HG03108 (cell line): ENCODE data around the gene ZNF793.
A peak's percentile ranks its signal among the peaks of the same experiment; 100 is the strongest.

Source experiments
- ATAC-seq: cut with Tn5 transposase; IDR thresholded peaks from one replicate; pipeline ENCODE4 v1.9.1; 2021; ENCODE audit warnings: moderate library complexity; ENCODE audit not compliant: unreplicated experiment

The ZNF793 gene

DNA sequence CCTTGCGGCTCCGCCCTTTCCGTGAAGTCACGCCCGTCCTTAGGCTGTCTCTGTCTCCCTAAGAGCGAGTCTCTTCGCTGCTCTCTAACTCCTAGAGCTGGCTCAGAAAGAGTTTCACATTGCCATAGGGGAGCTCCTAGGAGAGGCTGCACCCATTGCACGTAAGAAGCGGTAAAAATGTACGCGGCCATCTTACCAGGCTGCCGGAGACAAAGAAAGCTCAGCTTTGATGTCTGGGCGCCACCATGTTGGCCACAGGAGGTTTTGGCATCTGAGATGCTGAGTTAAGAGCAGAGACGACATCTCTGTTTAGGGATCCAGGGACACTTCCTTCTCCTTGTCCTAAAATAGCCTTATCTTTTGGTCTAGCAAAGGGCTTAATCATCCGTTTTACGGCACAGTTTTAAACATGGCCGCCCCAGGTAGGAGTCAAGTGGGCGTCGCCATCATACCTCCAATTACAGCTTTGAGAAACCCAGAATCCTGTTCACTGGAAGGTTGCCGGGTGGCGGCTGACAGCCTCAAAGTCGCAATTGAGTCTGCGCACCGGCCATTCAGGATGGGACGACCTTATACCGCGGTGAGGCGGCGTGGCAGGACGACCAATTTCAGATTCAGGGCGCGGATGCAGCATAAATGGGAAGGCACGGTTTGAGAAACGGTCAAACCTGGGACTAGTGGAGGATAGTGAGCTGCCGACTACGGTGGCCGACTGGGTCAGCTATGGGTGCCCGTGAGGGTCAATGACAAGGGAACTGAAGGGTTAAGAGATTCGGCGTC, at the start of gene ZNF793:
Gene ZNF793 (plus strand): TSS at position 553 of the 780 bp plus-strand sequence. CDS start 16,501 bp downstream, outside the sequence.
- no peak for ATAC-seq

DNA sequence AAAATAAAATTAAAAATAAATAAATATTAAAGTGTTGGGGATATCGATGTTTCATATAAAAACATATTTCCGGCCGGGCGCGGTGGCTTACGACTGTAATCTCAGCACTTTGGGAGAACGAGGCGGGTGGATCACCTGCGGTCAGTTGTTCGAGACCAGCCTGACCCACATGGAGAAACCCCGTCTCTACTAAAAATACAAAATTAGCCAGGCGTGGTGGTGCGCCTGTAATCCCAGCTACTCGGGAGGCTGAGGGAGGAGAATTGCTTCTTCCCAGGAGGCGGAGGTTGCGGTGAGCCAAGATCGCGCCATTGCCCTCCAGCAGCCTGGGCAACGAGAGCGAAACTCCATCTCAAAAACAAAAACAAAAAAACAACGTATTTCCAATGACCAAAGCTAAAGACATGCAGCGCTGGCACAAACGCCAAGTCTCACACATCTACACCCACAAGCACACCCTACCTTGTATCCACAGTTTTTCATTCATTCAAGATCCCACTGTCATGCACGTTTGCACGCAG, 40.4 kb upstream of the ZNF793 start:
- ATAC-seq, result no peak

DNA sequence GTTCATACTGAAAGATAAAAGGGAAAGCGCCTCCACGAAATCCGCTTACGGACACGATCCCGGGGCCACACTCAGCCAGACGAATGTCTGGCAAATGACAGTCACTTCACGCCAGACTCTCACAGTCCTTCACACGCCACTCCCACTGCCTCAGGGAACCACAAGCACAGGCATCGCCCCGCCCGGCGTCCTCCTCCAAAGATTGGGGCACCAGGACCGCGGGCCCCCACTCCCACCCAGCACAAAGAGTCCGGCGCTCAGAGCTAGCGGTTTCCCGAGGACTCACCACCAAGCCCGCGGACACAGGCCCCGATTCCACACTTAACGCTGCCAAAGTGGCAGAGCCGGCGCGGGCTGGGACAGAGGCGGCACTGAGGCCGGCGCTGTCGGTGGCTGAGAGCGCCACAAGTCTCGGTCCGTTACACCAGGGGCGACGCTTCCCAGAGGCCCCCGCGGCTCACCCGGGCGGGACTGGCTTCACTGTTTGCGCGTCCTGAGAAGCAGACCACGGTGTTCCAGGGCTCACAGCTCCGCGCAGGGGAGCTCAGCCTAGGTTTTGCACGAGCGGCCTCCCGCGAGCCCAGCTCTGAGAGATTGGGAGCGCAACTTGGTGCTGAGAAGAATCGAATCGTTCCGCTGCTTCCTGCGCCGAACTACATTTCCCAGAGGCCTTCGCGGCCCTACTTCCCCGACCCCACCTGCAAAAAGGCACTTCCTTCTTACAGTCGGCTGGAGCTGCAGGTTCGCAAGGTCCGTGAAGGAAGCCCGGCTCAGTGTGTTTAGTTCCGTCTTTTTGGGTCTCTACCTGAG, 39.7 kb upstream of the ZNF793 start, which contains the start of gene ZNF569:
Gene ZNF569 (minus strand): TSS at position 647 of the 810 bp plus-strand sequence. CDS start 22,523 bp downstream, outside the sequence.
- ATAC-seq, result peak; percentile 57

DNA sequence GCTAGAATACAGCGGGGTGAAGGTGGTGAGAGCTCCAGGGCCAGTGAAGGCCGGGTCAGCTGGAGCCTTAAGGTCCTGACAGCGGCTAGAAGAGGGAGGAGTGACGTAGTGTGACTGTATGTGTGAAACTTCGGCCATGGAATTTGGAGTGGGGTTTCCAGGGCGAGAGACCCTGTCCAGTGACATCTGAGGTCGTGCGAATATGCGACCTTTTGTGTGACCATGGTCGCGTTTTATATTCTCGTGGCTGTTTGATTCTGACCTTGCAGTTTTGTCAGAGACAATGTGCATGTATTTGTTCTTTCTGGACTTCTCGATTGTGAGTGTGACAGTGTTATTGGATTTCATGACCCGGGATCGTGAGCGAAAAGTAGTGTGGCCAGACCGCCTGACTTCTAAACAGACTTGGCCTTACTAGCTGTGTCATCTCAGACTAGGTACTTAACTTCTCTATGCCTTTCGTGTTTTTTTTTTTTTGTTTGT, 39.1 kb upstream of the ZNF793 start:
- ATAC-seq, result no peak

DNA sequence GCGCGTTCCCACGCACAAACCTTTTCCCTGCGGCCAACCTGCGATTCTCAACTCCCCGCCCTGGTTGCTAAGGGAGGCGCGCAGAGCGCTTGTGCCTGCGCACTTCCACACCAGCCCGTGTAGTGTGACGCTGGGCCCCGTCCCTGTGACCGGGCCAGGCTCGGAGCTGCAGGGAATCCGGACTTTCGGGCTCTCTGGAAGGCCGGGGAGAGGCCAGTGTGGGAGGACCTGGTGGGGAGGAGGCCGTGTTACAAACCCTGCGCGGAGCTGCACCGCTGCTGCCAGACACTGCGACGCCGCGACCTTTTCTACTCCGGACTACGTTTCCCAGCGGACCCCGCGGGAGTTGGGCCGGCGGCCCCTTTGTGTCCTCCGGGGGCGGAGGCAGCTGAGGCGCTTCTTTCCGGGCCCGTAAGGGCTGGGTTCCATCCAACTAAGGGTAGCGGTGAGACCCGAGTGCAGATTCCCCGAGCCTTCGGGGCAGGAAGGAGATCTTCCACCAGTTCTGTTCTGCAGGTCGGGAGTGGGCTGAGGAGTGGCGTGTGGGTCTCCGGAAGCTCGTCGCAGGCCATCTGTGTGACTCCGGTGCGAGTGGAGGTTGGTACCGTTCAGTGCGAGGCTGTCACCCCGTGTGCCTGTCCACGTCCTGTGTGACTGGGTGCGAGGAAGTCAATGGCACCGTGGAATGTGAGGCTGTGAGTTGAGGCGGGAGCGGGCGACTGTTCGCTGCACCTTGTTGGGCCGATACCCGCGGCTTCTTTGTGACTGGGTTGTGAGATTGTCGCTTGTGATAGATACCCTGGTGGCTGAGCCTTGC, 37.6 kb upstream of the ZNF793 start, which contains the start of gene ZNF570:
Gene ZNF570 (plus strand): TSS at position 396 of the 817 bp plus-strand sequence. CDS start 999 bp downstream, outside the sequence.
- ATAC-seq, result peak; percentile 57

DNA sequence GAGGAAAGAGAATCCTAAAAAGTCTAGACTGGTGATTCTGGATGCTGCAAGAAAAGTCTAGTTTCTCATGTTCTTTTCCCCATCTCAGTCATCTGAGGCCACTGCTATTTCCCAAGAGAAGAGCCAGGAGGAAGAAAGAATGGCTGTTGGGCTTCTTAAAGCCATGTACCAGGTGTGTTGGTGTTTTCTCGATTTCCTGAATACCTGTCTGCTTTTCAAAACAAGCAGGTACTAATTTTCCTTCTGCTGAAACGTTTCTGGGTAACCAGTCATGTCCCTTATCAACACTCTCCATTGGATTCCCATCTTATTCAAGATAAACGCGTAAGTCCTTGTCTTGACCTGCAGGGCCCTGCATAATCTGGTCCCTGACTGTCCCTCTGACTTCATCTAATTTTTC, 36.5 kb upstream of the ZNF793 start:
- ATAC-seq, result no peak

DNA sequence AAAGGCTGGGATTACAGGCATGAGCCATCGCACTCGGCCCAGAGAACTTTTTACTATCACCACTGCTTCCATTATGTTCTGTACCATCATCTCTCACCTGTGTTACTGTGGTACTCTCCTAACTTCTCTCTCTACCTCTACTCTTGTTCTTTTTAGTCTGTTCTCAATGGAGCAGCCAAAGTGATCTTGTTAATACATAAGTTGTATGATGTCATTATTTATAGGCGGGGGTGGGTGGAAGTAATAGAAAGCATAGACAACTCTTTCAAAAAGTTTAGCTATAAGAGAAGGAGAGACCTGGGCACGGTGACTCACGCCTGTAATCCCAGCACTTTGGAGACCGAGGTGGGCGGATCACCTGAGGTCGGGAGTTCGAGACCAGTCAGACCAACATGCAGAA, 34.6 kb upstream of the ZNF793 start:
- ATAC-seq, result no peak

DNA sequence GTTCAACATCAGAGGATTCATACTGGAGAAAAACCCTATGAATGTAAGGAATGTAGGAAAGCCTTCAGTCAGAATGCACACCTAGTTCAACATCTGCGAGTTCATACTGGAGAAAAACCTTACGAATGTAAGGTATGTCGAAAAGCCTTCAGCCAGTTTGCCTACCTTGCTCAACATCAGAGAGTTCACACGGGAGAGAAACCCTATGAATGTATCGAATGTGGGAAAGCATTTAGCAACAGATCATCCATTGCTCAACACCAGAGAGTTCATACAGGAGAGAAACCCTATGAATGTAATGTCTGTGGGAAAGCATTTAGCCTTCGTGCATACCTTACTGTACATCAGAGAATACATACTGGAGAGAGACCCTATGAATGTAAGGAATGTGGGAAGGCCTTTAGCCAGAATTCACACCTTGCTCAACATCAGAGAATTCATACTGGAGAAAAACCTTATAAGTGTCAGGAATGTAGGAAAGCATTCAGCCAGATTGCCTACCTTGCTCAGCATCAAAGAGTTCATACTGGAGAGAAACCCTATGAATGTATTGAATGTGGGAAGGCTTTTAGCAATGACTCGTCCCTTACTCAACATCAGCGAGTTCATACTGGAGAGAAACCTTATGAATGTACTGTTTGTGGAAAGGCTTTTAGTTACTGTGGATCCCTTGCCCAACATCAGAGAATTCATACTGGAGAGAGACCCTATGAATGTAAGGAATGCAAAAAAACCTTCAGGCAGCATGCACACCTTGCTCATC, 22.2 kb upstream of the ZNF793 start:
- no peak for ATAC-seq

DNA sequence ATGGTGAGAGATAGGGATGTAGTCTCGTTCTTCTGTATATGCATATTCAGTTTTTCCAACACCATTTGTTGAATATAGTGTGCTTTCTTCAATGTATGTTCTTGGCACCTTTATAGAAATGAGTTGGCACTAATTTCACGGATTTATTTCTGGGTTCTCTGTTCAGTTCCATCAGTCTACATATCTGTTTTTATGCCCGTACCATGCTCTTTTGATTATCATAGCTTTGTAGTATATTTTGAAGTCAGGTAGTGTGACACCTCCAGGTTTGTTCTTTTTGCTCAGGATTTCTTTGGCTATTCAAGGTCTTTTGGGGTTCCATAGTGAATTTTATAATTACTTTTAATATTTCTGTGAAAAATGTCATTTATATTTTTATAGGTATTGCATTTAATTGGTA, 14.5 kb upstream of the ZNF793 start:
- no peak for ATAC-seq

DNA sequence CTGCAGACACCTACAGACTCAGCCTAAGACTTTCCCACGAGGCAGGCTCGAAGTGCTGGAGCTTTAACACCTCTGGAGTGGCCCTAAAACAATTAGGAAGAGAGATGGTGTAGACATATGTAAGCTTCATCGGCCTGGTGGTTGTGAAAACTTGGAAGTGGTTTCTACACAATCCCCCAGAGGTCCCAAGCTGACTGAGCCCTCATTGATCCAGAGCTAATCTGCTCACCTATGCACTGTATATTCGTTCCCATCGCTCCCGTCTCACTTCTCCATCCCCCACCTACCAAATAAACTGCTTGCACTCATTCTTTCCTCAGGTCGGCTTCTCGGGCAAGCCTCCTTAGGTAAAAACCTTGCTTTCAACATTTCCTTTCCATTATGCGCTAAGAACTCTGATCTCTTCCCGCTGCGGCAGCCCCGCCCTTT, 767 bp upstream of the ZNF793 start:
- no peak for ATAC-seq

DNA sequence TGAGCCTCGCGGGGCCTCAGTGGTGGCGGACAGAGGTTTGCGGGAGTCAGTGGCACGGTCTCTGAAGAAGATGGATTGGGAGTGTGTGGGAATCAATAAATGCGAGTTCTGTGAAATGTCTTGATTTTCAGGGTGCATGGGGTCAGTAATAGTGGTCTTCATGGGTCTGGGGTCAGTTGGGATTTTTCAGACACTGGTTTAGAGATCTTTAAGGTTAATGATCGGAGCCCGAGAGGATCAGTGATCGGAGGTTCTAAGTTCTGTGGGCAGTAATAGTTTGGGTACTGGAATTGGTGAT, 377 bp downstream of the ZNF793 start:
- no peak for ATAC-seq

DNA sequence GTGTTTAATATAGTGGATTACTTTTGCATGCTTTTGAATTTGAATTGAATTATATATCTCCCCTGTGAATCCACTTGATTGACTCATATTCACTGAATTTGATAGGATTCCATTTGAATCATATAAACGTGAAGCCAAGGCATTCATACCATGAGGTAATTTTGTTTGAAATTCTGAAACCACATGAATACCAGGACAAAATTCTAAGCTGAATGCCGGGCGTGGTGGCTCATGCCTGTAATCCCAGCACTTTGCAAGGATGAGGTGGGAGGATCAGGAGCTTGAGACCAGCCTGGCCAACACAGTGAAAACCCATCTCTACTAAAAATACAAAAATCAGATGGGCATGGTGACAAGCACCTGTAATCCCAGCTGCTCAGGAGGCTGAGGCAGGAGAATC, 4.4 kb downstream of the ZNF793 start:
- ATAC-seq, result no peak

DNA sequence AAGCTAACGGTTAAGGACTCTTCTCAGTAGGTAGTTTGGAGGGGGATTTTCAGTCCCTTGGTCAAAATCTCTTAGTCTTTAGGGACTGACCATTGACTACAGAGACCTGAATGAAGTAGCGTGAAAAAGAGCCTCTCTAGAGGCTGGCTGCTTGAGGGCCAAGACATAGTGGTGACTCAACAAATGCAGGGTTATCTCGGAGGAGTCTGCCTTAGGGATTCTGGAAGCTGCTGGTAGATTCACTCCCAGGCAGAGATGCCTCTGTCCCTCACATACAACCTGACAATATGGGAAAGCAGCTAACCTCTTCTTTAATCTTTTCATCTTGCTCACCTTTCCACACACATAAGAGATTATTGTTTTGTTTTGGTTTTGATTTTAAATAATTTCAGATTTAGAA, 5.1 kb downstream of the ZNF793 start:
- no peak for ATAC-seq

DNA sequence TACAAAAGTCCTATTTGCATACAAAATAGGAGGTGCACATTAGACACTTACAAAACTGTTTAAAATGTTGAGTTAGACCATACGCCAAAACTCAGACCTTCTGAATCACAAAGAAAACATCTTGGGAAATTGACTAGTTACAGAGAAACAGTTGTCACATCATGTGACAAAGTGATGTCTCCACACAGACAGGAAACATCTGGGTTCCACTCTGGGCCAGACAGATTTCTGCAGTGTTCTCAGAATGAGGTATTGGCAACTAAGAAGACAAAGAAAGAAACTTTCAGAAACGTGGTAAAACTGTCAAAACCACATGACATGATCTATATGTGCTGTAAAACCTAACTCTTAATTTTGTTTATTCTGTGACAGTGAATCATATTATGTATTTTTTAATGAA, 6.7 kb downstream of the ZNF793 start:
- ATAC-seq, result no peak

DNA sequence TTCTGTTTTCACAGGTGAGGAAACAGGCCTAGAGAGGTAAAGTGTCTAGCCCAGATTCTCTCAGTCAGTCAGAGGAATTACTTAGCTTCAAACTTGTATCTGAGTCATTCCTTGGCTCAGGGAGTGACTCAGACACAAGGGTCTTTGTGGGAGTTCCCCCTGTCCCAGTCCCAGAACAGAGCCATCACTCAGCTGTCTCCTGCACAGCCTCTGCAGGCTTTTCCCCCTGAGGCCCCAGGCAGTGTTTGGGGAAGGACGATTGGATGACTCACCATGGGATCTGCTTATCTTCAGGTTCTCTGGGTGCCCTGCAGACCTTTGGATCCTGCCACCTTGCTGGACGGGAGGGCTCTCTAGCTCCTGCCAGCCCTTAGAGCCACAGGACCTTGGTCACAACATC, 13.2 kb downstream of the ZNF793 start:
- ATAC-seq, result no peak

DNA sequence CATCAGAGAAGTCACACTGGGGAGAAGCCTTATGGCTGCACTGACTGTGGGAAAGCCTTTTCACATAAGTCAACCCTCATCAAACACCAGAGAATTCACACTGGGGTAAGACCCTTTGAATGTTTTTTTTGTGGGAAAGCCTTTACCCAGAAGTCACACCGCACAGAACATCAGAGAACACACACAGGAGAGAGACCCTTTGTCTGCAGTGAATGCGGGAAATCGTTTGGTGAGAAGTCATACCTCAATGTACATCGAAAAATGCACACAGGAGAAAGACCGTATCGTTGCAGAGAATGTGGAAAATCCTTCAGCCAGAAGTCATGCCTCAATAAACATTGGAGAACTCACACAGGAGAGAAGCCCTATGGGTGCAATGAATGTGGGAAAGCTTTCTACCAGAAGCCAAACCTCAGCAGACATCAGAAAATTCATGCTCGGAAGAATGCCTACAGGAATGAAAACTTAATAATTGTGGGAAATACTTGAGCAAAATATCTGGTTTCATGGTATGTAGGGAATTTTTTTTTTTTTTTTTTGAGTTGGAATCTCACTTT, 30.7 kb downstream of the ZNF793 start:
- no peak for ATAC-seq

DNA sequence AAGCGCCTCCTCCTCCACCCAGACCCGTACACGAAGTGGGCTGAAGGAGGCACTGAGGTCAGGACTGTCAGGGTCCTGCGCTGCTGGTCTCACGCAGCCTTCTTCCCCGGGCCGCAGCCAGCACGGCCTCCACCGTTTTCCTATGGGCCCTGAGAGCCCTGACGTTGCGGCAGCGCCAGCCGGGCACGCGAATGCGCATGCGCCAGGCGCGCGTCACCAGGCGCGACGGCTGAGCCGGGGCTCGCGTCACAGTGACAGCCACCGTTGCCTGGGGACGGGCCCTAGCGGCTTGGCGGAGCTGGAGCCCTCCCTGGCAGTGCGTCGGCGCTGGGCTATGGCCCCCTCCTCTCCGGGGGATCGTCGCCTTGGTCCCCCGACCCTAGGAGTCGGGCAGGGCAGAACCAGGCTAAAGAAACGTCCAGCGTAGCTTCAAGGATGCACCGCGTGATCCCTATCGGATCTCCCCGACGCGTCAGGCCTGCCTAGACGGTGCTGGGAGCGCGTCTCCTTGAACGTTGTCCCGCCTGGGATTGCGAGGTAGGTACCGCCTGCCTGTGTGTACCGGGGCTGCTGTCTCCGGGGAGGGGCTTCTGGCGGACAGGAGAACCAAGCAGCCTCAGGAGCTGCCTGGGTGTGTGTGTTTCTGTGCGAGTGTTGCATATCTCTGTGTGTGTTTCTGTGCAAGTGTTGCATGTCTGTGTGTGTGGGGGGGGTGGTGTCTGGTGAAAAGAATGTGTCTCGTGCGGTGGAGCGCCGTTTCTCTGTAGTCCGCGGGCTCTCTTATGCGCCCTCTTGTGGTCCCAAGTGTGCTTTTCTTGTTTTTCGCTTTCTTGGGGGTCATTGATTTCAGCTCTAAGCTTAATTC, 44.6 kb downstream of the ZNF793 start:
- no peak for ATAC-seq

DNA sequence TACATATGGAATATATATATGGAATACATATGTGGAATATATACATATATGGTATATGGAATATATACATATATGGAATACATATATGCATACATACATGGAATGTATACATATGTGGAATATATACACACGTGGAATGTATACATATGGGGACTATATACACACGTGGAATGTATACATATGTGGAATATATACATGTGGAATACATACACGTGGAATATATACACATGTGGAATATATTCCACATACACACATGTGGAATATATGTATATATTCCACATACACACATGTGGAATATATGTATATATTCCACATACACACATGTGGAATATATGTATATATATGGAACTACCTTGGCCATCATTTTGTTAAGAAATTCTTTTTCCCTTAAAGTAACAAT, 56.8 kb downstream of the ZNF793 start:
- no peak for ATAC-seq
